Measurements from ENCODE around the gene OBSCN.

Gene OBSCN

GRCh38 chr1:228341814-228342626 lies 134.2 kb downstream of the OBSCN start:
- no peaks in the 10 kb centered on the region for H3K9me3 ChIP-seq (ENCODE audit: control insufficient read depth, low read length)
- H3K9ac ChIP-seq (ENCODE audit: low read length), result no peak overlapping the region
- H2BK15ac ChIP-seq (ENCODE audit: low read depth, poor library complexity, severe bottlenecking), result no peak overlapping the region
- no peak overlapping the region for H3K18ac ChIP-seq (ENCODE audit: low read depth in 1 of 2, low read length in 2 of 2)
- H2BK12ac ChIP-seq (ENCODE audit: low read length in 2 of 2), result no peak overlapping the region
- WGBS, result 95% methylated on average over 17 of the region's 20 CpGs
- peaks cover 0 to 23% of the 10 kb centered on the region in 2 experiments for H3K36me3 ChIP-seq (ENCODE audit: control insufficient read depth in 1 of 2, insufficient read depth in 2 of 2, low read depth in 1 of 2, low read length in 2 of 2)
- peaks cover 6 to 13% of the 10 kb centered on the region in 2 experiments for H3K27me3 ChIP-seq (ENCODE audit: control insufficient read depth in 1 of 2, insufficient read depth in 1 of 2, low read length in 2 of 2)
- no peak for DNase-seq
- H3K27ac ChIP-seq (ENCODE audit: low read length, poor library complexity, severe bottlenecking), result no peak overlapping the region
- H2AK5ac ChIP-seq (ENCODE audit: low read length, severe bottlenecking), result no peak overlapping the region
- H4K8ac ChIP-seq (ENCODE audit: low read length), result no peak overlapping the region
- no peak overlapping the region for H3K4ac ChIP-seq (ENCODE audit: low read depth in 1 of 2, low read length in 2 of 2)
- no peak overlapping the region for H3K4me3 ChIP-seq (ENCODE audit: insufficient read depth in 1 of 2, low read depth in 1 of 2, low read length in 2 of 2)
- no peaks in the 10 kb centered on the region for H3K79me1 ChIP-seq (replicated peaks; ENCODE audit: low read length, poor library complexity, severe bottlenecking)
- no peak overlapping the region for H3K4me2 ChIP-seq (ENCODE audit: low read length, poor library complexity, severe bottlenecking)
- H2BK120ac ChIP-seq (ENCODE audit: low read depth, low read length), result no peak overlapping the region
- no peak overlapping the region for H3K14ac ChIP-seq (ENCODE audit: low read length in 2 of 2)
- no peak overlapping the region for H4K91ac ChIP-seq (ENCODE audit: low read length)
- no peak overlapping the region for H2BK5ac ChIP-seq (ENCODE audit: low read depth, low read length, poor library complexity, severe bottlenecking)
- H3K23ac ChIP-seq (ENCODE audit: low read length in 2 of 2), result no peak overlapping the region
- H3K4me1 ChIP-seq (ENCODE audit: control insufficient read depth, insufficient read depth, low read depth, low read length), result no peaks in the 10 kb centered on the region
- no peak overlapping the region for H2AFZ ChIP-seq (ENCODE audit: low read depth, low read length)

GRCh38 chr1:228342627-228343190 lies 134.9 kb downstream of the OBSCN start:
- Histone ChIP-seq H3K27me3 (ENCODE audit: control insufficient read depth in 1 of 2, insufficient read depth in 1 of 2, low read length in 2 of 2) (peaks cover 13 to 19% of the 10 kb centered on the region in 2 experiments), H3K4me2 (ENCODE audit: low read length, poor library complexity, severe bottlenecking) (no peak overlapping the region), H3K36me3 (ENCODE audit: control insufficient read depth in 1 of 2, insufficient read depth in 2 of 2, low read depth in 1 of 2, low read length in 2 of 2) (peaks cover 0 to 22% of the 10 kb centered on the region in 2 experiments), H2AK5ac (ENCODE audit: low read length, severe bottlenecking) (no peak overlapping the region), H2AFZ (ENCODE audit: low read depth, low read length) (no peak overlapping the region), H3K23ac (ENCODE audit: low read length in 2 of 2) (no peak overlapping the region), H3K4me3 (ENCODE audit: insufficient read depth in 1 of 2, low read depth in 1 of 2, low read length in 2 of 2) (no peak overlapping the region), H3K4ac (ENCODE audit: low read depth in 1 of 2, low read length in 2 of 2) (no peak overlapping the region), H4K91ac (ENCODE audit: low read length) (no peak overlapping the region), H2BK12ac (ENCODE audit: low read length in 2 of 2) (no peak overlapping the region), H3K79me1 (replicated peaks; ENCODE audit: low read length, poor library complexity, severe bottlenecking) (no peaks in the 10 kb centered on the region), H3K14ac (ENCODE audit: low read length in 2 of 2) (no peak overlapping the region), H2BK5ac (ENCODE audit: low read depth, low read length, poor library complexity, severe bottlenecking) (no peak overlapping the region), H3K4me1 (ENCODE audit: control insufficient read depth, insufficient read depth, low read depth, low read length) (no peaks in the 10 kb centered on the region), H3K9ac (ENCODE audit: low read length) (no peak overlapping the region), H4K8ac (ENCODE audit: low read length) (no peak overlapping the region), H2BK120ac (ENCODE audit: low read depth, low read length) (no peak overlapping the region), H3K9me3 (ENCODE audit: control insufficient read depth, low read length) (no peaks in the 10 kb centered on the region), H3K18ac (ENCODE audit: low read depth in 1 of 2, low read length in 2 of 2) (no peak overlapping the region), H2BK15ac (ENCODE audit: low read depth, poor library complexity, severe bottlenecking) (no peak overlapping the region), H3K27ac (ENCODE audit: low read length, poor library complexity, severe bottlenecking) (no peak overlapping the region)
- WGBS, result 93% methylated on average over 8 of the region's 8 CpGs
- DNase-seq, result no peak

GRCh38 chr1:228343191-228343661 lies 135.4 kb downstream of the OBSCN start:
- H3K4me3 ChIP-seq (ENCODE audit: insufficient read depth in 1 of 2, low read depth in 1 of 2, low read length in 2 of 2), result no peak overlapping the region
- H3K14ac ChIP-seq (ENCODE audit: low read length in 2 of 2), result no peak overlapping the region
- no peak overlapping the region for H3K4ac ChIP-seq (ENCODE audit: low read depth in 1 of 2, low read length in 2 of 2)
- H3K4me1 ChIP-seq (ENCODE audit: control insufficient read depth, insufficient read depth, low read depth, low read length), result no peaks in the 10 kb centered on the region
- H2BK15ac ChIP-seq (ENCODE audit: low read depth, poor library complexity, severe bottlenecking), result no peak overlapping the region
- H3K23ac ChIP-seq (ENCODE audit: low read length in 2 of 2), result no peak overlapping the region
- no peaks in the 10 kb centered on the region for H3K79me1 ChIP-seq (replicated peaks; ENCODE audit: low read length, poor library complexity, severe bottlenecking)
- H2BK120ac ChIP-seq (ENCODE audit: low read depth, low read length), result no peak overlapping the region
- H4K91ac ChIP-seq (ENCODE audit: low read length), result no peak overlapping the region
- no peak overlapping the region for H3K18ac ChIP-seq (ENCODE audit: low read depth in 1 of 2, low read length in 2 of 2)
- no peak overlapping the region for H2BK12ac ChIP-seq (ENCODE audit: low read length in 2 of 2)
- H3K27ac ChIP-seq (ENCODE audit: low read length, poor library complexity, severe bottlenecking), result no peak overlapping the region
- WGBS, result 91% methylated on average over 19 of the region's 19 CpGs
- no peak overlapping the region for H2BK5ac ChIP-seq (ENCODE audit: low read depth, low read length, poor library complexity, severe bottlenecking)
- no peak overlapping the region for H3K4me2 ChIP-seq (ENCODE audit: low read length, poor library complexity, severe bottlenecking)
- no peak overlapping the region for H2AK5ac ChIP-seq (ENCODE audit: low read length, severe bottlenecking)
- DNase-seq, result no peak
- no peaks in the 10 kb centered on the region for H3K9me3 ChIP-seq (ENCODE audit: control insufficient read depth, low read length)
- peaks cover 16 to 21% of the 10 kb centered on the region in 2 experiments for H3K27me3 ChIP-seq (ENCODE audit: control insufficient read depth in 1 of 2, insufficient read depth in 1 of 2, low read length in 2 of 2)
- H3K36me3 ChIP-seq (ENCODE audit: control insufficient read depth in 1 of 2, insufficient read depth in 2 of 2, low read depth in 1 of 2, low read length in 2 of 2), result peaks cover 0 to 19% of the 10 kb centered on the region in 2 experiments
- no peak overlapping the region for H4K8ac ChIP-seq (ENCODE audit: low read length)
- H2AFZ ChIP-seq (ENCODE audit: low read depth, low read length), result no peak overlapping the region
- H3K9ac ChIP-seq (ENCODE audit: low read length), result no peak overlapping the region

GRCh38 chr1:228344631-228345072 lies 136.8 kb downstream of the OBSCN start:
- Histone ChIP-seq H3K4me3 (ENCODE audit: insufficient read depth in 1 of 2, low read depth in 1 of 2, low read length in 2 of 2) (no peak overlapping the region), H3K23ac (ENCODE audit: low read length in 2 of 2) (no peak overlapping the region), H3K14ac (ENCODE audit: low read length in 2 of 2) (no peak overlapping the region), H3K4me1 (ENCODE audit: control insufficient read depth, insufficient read depth, low read depth, low read length) (no peaks in the 10 kb centered on the region), H3K4me2 (ENCODE audit: low read length, poor library complexity, severe bottlenecking) (no peak overlapping the region), H3K9ac (ENCODE audit: low read length) (no peak overlapping the region), H3K18ac (ENCODE audit: low read depth in 1 of 2, low read length in 2 of 2) (no peak overlapping the region), H3K27ac (ENCODE audit: low read length, poor library complexity, severe bottlenecking) (no peak overlapping the region), H3K27me3 (ENCODE audit: control insufficient read depth in 1 of 2, insufficient read depth in 1 of 2, low read length in 2 of 2) (peaks cover 20 to 33% of the 10 kb centered on the region in 2 experiments), H2BK12ac (ENCODE audit: low read length in 2 of 2) (no peak overlapping the region), H2AFZ (ENCODE audit: low read depth, low read length) (no peak overlapping the region), H2BK15ac (ENCODE audit: low read depth, poor library complexity, severe bottlenecking) (no peak overlapping the region), H2BK5ac (ENCODE audit: low read depth, low read length, poor library complexity, severe bottlenecking) (no peak overlapping the region), H4K8ac (ENCODE audit: low read length) (no peak overlapping the region), H3K79me1 (replicated peaks; ENCODE audit: low read length, poor library complexity, severe bottlenecking) (no peaks in the 10 kb centered on the region), H2BK120ac (ENCODE audit: low read depth, low read length) (no peak overlapping the region), H4K91ac (ENCODE audit: low read length) (no peak overlapping the region), H3K4ac (ENCODE audit: low read depth in 1 of 2, low read length in 2 of 2) (no peak overlapping the region), H2AK5ac (ENCODE audit: low read length, severe bottlenecking) (no peak overlapping the region), H3K36me3 (ENCODE audit: control insufficient read depth in 1 of 2, insufficient read depth in 2 of 2, low read depth in 1 of 2, low read length in 2 of 2) (peaks cover 0 to 7% of the 10 kb centered on the region in 2 experiments), H3K9me3 (ENCODE audit: control insufficient read depth, low read length) (no peaks in the 10 kb centered on the region)
- 81% methylated on average over 5 of the region's 5 CpGs for WGBS
- no peak for DNase-seq
